Muscle layer of colon (tissue), 2 donors: ENCODE data around the gene SOBP.
A peak's percentile ranks its signal among the peaks of the same experiment; 100 is the strongest.

Source experiments
- H3K27ac ChIP-seq: one replicate; pipeline ENCODE4 v1.7.0; 2013; ENCODE audit warnings: low read depth, mild to moderate bottlenecking, low read length, moderate library complexity
- H3K27me3 ChIP-seq, 2 donors: one replicate each; pipeline ENCODE4 v1.7.0; 2013; ENCODE audit warnings: low read length in 2 of 2, mild to moderate bottlenecking in 2 of 2; ENCODE audit not compliant: insufficient read depth in 2 of 2, control insufficient read depth in 1 of 2
- H3K36me3 ChIP-seq: one replicate; pipeline ENCODE4 v1.7.0; 2013; ENCODE audit warnings: mild to moderate bottlenecking, low read length; ENCODE audit not compliant: insufficient read depth
- H3K4me1 ChIP-seq: one replicate; pipeline ENCODE4 v1.7.0; 2013; ENCODE audit warnings: mild to moderate bottlenecking, low read length; ENCODE audit not compliant: insufficient read depth
- H3K4me3 ChIP-seq, 2 donors: one replicate each; pipeline ENCODE4 v1.7.0; 2013; ENCODE audit warnings: low read length in 2 of 2, low read depth in 1 of 2, mild to moderate bottlenecking in 1 of 2, moderate library complexity in 1 of 2
- H3K9ac ChIP-seq: one replicate; pipeline ENCODE4 v1.7.0; 2013; ENCODE audit warnings: low read length
- H3K9me3 ChIP-seq: one replicate; pipeline ENCODE4 v1.7.0; 2013; ENCODE audit warnings: mild to moderate bottlenecking, low read length
- donor health status: abdominal sarcoma.
- donor health status: Adenocarcinoma of cecum.

Gene SOBP

DNA sequence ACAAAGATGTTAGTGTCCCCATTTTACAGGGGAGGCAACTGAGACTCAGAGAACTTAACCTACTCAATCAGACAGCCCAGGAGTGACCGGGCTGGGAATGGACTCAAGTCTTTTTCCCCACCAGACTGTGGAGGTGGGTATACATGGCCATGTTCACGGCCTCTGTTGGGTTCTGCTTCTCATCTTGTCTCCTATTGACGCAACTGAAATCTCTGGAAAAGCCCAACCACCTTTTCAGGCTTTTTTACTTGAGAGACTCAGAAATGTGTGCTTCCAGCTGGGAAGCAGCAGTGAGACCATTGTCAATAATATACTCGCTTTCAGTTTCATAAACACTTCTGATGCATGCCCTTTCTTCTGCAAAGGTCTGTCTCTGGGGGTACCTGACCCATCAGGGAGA lies 70.7 kb downstream of the SOBP start:
- Histone ChIP-seq H3K27me3 (no peaks in the 10 kb centered on the region), H3K4me3 (peak overlapping the region in 1 of 2 donors; percentile 38), H3K4me1 (peaks cover 33% of the 10 kb centered on the region), H3K27ac (peak overlapping the region; percentile 64), H3K9me3 (no peaks in the 10 kb centered on the region), H3K9ac (no peak overlapping the region), H3K36me3 (no peaks in the 10 kb centered on the region)

DNA sequence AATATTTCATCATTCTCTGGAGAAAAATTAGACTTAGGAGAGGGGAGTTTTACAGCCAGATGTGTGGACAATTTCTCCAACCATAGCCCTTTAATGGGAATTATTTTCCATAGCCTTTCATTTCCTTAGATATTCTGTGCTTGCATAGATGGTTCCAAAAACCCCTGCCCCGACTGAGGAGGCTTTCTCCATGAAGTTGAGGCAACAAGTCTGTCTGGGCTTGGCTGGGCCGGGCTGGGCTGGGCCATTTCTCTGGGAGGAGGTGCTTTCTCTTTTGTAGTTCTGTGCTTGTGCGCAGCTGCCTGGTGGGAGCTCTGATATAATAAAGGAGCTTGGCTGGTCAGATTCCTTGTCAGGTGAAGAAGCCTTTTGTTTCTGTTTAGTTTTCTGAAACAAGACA lies 71.4 kb downstream of the SOBP start:
- Histone ChIP-seq H3K36me3 (no peaks in the 10 kb centered on the region), H3K4me1 (peaks cover 33% of the 10 kb centered on the region), H3K9ac (no peak overlapping the region), H3K9me3 (no peaks in the 10 kb centered on the region), H3K27ac (peak overlapping the region; percentile 64), H3K27me3 (no peaks in the 10 kb centered on the region), H3K4me3 (peak overlapping the region in 1 of 2 donors; percentile 38)

DNA sequence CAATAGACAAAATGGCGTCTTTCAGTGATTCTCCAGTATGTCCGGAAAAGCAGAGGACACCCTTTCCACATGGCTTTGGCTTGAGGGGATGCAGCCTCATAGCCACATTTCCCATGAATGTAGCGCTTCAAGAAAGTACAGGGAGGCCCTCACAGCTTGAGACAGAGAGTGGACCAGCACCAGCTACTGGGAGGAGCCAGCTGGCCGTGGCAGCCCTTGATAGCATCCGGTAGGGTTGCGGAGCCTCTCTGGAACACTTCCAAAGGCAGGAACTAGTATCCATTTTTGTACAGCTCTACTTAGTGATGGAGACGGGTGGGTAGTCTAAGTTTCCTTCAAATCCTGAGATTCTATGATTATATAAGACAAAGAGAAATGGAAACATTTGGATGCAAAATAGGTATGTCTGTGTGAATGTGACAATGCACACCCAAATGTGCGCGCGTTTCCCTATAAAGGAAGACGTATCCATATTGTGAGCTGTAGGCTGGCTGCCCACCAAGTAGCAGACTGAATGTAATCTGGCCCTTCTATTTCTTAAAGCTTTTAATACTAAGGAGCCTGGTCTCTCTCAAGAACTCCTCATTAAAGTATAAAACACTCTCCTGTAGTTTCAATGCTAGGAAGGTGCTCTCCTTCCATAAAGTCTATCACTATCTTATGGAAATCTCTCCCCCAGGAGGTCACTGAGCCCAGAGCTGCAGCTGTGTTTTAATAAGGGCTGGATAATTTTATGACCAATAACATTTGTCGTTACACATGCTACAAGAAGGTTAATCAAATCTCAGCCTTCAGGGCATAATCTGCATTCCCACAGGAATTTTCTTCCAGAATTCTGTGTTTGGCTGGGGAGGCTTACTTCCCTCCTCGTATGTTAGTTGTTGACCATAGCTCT lies 74.0 kb downstream of the SOBP start:
- no peaks in the 10 kb centered on the region for H3K27me3 ChIP-seq
- peaks cover 33% of the 10 kb centered on the region for H3K4me1 ChIP-seq
- H3K9ac ChIP-seq: no peak overlapping the region
- peak overlapping the region; percentile 42 for H3K27ac ChIP-seq
- no peaks in the 10 kb centered on the region for H3K36me3 ChIP-seq
- H3K9me3 ChIP-seq: no peaks in the 10 kb centered on the region
- H3K4me3 ChIP-seq: no peak overlapping the region

DNA sequence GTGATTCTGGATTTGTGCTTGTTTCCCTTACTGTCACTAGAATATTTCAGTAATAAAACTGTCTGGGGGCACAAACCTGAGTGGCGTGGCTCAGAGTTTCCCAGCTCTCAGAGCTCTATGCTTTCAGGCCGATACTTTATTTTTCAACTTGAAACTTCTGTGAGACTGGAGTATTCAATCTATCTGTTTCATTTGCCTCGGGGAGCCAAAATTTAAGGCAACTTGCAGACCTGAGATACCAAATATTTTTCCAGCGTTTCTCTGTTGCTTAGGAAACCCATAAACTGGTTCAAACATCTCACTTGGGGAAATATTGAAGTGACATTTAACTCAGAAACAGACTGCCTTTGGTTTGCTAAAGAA lies 74.7 kb downstream of the SOBP start:
- no peaks in the 10 kb centered on the region for H3K36me3 ChIP-seq
- H3K9ac ChIP-seq: no peak overlapping the region
- no peaks in the 10 kb centered on the region for H3K27me3 ChIP-seq
- no peak overlapping the region for H3K4me3 ChIP-seq
- H3K4me1 ChIP-seq: peaks cover 33% of the 10 kb centered on the region
- H3K9me3 ChIP-seq: no peaks in the 10 kb centered on the region
- peak overlapping the region; percentile 42 for H3K27ac ChIP-seq

DNA sequence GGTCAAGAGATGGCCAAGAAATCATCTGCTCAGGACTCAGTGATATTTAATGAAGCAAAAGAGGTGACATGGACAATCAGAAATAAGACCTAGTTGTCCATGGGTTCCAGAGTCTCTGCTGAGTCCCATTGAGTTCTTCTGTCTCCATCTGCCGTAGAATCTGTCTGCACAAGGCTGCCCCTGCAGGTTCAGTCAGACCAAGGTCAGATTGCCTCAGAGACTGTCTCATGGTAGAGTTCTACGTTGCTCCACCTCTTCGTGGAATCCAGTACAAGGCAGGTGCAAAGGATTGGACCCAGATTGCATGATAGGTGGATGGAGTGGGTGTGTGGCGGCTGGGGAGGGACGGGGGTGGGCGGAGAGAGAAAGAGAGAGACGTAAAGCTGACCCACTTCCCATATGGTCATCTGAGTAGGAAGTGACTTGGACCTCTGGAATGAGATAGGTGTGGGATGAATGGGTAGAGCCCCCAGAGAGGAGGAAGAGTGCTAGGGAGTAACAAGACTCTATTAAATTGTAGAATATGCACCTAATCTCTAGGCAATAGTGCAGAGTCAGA lies 75.3 kb downstream of the SOBP start:
- no peaks in the 10 kb centered on the region for H3K36me3 ChIP-seq
- H3K4me3 ChIP-seq: no peak overlapping the region
- no peak overlapping the region for H3K9ac ChIP-seq
- H3K27ac ChIP-seq: no peak overlapping the region
- H3K9me3 ChIP-seq: no peaks in the 10 kb centered on the region
- no peaks in the 10 kb centered on the region for H3K27me3 ChIP-seq
- H3K4me1 ChIP-seq: peaks cover 31% of the 10 kb centered on the region

DNA sequence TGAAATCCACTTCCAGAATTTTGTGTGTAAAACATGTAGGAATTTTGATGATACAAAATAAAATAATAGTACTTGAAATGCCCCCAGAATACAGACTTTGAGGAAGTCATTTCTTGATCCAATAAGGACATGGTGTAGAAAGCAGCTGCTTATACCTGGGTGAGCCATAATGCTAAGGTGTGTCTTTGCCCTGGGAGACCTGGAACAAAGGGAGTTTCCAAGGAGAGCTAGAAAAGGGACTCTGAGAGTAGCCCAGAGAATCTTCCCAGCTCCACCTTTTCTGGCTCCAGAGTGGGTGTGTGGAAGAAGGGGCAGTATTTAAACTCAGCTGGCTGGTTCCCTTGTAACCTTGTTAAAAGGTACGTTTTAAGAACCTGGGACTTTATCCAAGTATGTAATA lies 77.7 kb downstream of the SOBP start:
- Histone ChIP-seq H3K9me3 (no peaks in the 10 kb centered on the region), H3K9ac (no peak overlapping the region), H3K4me1 (peaks cover 13% of the 10 kb centered on the region), H3K4me3 (no peak overlapping the region), H3K27ac (no peak overlapping the region), H3K27me3 (no peaks in the 10 kb centered on the region), H3K36me3 (no peaks in the 10 kb centered on the region)

DNA sequence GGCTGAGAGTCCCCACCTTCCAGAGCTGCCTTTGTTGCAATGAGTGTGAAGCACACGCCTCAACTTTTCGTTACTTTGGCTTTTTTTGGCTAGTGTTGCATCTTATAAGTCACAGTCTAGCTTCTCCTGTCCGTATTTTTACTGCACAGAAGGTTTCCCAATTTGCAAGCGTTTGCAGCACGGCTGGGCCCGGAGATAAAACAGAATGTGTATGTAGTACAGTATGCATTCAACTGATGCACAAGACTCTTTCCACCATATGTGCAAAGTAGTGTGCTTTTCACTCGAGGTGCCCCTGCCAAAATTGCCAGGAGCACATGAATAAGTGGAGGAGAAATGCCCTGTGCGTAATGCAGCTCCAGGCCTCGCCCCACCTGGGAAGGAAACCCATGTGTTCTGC lies 79.6 kb downstream of the SOBP start:
- Histone ChIP-seq H3K36me3 (no peaks in the 10 kb centered on the region), H3K9ac (no peak overlapping the region), H3K9me3 (no peaks in the 10 kb centered on the region), H3K4me3 (no peak overlapping the region), H3K4me1 (peaks cover 9% of the 10 kb centered on the region), H3K27me3 (no peaks in the 10 kb centered on the region), H3K27ac (no peak overlapping the region)

DNA sequence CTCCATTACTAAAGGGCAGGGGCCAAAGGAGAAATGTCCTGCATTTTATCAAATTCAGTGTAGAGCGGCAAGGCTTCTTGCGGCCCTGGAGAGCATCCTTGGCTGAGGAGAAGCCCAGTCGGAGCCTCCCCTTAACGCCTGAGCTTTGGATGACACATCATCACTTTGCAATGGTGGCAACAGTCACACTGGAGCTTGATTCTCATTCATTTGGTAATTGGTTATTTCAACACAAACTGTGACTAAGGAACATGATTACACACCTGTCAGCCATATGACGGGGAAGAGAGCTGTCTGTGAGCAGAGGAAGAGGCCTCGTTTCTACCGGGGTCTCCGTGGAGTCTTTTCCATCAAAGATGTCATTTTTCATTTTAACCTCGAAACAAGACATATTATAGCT lies 81.4 kb downstream of the SOBP start:
- no peak overlapping the region for H3K27ac ChIP-seq
- no peak overlapping the region for H3K9ac ChIP-seq
- no peaks in the 10 kb centered on the region for H3K4me1 ChIP-seq
- no peaks in the 10 kb centered on the region for H3K36me3 ChIP-seq
- H3K27me3 ChIP-seq: no peaks in the 10 kb centered on the region
- H3K4me3 ChIP-seq: no peak overlapping the region
- no peaks in the 10 kb centered on the region for H3K9me3 ChIP-seq

DNA sequence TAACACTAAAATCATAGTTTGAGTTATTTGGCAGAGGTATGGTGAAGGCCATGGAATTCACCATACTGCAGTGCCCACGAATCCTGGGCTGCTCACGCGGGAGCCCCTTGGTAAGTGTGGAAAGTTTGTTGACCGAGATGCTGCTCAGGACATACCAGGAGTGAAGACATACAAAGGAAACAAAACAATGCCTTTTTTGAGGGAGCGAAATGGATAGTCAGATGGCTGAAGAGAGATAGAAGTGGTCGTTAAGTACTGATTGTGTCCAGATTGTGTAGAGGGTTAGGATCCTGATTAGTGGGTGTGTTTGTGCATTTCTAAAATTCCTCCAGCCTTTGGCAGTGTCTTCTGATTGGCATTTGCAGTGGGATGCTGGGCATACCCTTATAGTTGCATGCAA lies 83.0 kb downstream of the SOBP start:
- Histone ChIP-seq H3K27ac (no peak overlapping the region), H3K9ac (no peak overlapping the region), H3K27me3 (no peaks in the 10 kb centered on the region), H3K36me3 (no peaks in the 10 kb centered on the region), H3K4me1 (no peaks in the 10 kb centered on the region), H3K9me3 (no peaks in the 10 kb centered on the region), H3K4me3 (no peak overlapping the region)

DNA sequence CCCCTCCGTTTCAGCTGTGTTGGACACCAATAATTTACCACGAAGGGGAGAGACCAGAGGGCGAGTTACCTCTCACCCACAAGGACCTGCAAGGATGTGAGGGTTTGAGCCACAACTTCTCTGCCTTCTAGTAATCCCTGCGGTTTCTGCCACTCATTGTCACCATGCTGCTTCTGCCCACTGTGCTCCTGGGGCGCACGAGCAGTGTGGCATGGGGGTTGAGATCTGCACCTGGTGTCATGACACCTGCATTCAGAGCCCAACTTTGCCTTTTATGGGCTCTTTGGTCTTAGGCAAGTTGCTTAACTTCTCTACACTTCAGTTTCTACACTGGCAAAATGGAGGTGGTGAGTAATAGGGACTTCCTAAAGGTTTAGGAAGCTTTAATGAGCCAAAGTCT lies 84.9 kb downstream of the SOBP start:
- no peaks in the 10 kb centered on the region for H3K27me3 ChIP-seq
- no peaks in the 10 kb centered on the region for H3K4me1 ChIP-seq
- no peak overlapping the region for H3K4me3 ChIP-seq
- no peak overlapping the region for H3K9ac ChIP-seq
- no peaks in the 10 kb centered on the region for H3K36me3 ChIP-seq
- no peaks in the 10 kb centered on the region for H3K9me3 ChIP-seq
- no peak overlapping the region for H3K27ac ChIP-seq

DNA sequence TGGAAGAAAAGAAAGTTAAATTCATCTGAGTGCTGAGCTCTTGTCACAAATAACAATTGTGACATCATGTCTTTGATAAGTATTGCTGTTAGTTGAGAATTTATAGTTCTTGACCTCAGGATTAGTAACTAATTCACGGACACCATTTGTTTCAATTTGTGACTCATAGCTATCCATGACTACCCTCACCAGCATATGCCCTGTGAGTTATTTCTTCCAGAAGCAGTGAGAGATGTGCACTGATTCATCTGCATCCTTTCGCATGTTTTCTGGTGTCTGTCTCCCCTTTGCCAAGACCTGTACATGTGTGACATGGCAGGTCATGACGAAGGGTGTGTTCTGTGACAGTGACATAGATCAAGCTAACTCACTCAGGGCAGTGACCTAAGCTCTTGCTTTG lies 86.9 kb downstream of the SOBP start:
- Histone ChIP-seq H3K36me3 (no peaks in the 10 kb centered on the region), H3K27me3 (no peaks in the 10 kb centered on the region), H3K9ac (no peak overlapping the region), H3K9me3 (no peaks in the 10 kb centered on the region), H3K4me1 (no peaks in the 10 kb centered on the region), H3K4me3 (no peak overlapping the region), H3K27ac (no peak overlapping the region)
